Gastrocnemius medialis (tissue), 4 donors: ENCODE data around the gene MESP2.

Source experiments
- CTCF ChIP-seq, 5 experiments: fragments of 450-650 bp in 3 of 5; fragments of 200-600 bp in 2 of 5; sonication (generic) in 2 of 5; IDR thresholded peaks in 4 of 5; conservative IDR thresholded peaks in 1 of 5; 1 replicate in 4 of 5; 2 replicates in 1 of 5; pipeline ENCODE4 v1.5.1; 2016 to 2019; ENCODE audit warnings: antibody characterized with exemption in 5 of 5, mild to moderate bottlenecking in 3 of 5, moderate library complexity in 3 of 5
- POLR2A ChIP-seq, 2 donors: fragments of 450-650 bp; IDR thresholded peaks; one replicate each; pipeline ENCODE4 v1.6.1; 2017; ENCODE audit warnings: antibody characterized with exemption in 2 of 2, mild to moderate bottlenecking in 2 of 2, moderate library complexity in 2 of 2

- TF ChIP-seq CTCF (IDR thresholded peaks at IDR 0.05 in 4 of 5, conservative IDR thresholded peaks at IDR 0.05 in 1 of 5) (no peak), POLR2A (IDR thresholded peaks at IDR 0.05) (no peak)
Measured at GRCh38 chr15:89766357-89767311, 9.5 kb upstream of the MESP2 start.
